HG02798 (cell line): ENCODE results near the gene LRIT3.
"Not testable (repeated sequence)": the region's sequence is repeated elsewhere in the genome, so short reads cannot be mapped to it uniquely, and the experiment has no call there.

Experiments
- ATAC-seq: cut with Tn5 transposase; IDR thresholded peaks from one replicate; pipeline ENCODE4 v1.9.1; 2021; ENCODE audit warnings: mild to moderate bottlenecking; ENCODE audit not compliant: unreplicated experiment, poor library complexity

LRIT3 gene

GRCh38 chr4:109848501-109848900 lies 594 bp downstream of the LRIT3 start:
- no peak for ATAC-seq

- no peak for ATAC-seq
These were observed 2.7 kb downstream of the LRIT3 start for GRCh38 chr4:109850601-109851000.

DNA sequence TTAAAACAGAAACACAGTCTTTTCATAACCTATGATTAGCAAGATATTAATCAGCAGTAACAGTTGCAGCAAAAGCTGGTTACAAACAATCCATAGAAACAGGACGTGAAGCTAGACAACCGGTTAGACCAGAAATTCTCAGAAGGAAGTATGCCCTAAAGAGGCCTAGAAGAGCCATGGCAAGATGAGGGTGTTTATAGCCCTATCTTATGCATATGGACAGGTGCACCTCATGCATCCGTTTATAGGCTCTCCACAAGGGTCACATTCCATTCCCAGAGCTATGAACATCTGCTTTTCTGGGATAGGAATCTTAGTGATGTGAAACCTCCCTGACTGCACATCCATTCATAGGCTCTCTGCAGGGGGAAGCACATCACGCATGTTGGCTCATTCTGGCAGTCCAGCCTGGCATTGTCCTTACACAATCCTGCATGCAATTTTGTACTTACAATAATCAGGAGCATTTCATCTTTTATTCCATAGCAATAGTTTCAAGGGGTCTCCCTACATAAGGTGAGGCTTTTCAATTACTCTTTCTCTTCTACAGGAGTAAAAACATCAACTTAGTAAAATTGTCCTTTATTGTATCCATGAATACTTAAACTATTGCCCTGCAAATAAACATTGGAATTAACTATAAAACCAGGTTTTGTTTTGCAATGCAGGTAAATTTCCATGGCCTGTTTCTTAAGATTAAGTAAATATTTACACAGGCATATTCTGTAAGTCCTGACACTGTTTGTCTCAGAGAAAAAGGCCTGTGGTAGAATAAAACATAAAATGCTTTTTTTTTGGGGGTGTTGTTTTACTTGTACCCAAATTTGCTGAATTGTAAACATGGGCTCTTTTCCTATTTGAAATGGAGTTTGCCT lies 11.8 kb downstream of the LRIT3 start:
- ATAC-seq, result not testable (repeated sequence)

- ATAC-seq, result no peak
These were observed 13.4 kb downstream of the LRIT3 start for GRCh38 chr4:109861271-109861670.

- ATAC-seq, result no peak
These were observed 14.1 kb downstream of the LRIT3 start for GRCh38 chr4:109861916-109862511.

GRCh38 chr4:109864134-109864533 lies 16.2 kb downstream of the LRIT3 start:
- no peak for ATAC-seq

DNA sequence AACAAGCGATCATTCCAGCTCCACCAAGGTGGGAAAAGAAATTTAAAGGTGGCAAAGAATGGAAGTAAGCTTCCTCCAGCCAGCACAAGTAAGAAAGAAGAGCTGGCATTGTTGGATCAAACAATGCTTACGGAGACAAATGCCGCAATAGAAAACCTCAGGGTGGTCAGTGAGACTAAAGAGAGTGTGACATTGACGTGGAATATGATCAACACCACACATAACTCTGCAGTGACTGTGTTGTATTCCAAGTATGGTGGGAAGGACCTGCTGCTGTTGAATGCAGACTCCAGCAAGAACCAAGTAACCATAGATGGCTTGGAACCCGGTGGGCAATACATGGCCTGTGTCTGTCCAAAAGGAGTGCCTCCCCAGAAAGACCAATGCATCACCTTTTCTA lies 22.2 kb downstream of the LRIT3 start:
- ATAC-seq, result no peak

- no peak for ATAC-seq
These were observed 24.2 kb downstream of the LRIT3 start for GRCh38 chr4:109872065-109872464.

DNA sequence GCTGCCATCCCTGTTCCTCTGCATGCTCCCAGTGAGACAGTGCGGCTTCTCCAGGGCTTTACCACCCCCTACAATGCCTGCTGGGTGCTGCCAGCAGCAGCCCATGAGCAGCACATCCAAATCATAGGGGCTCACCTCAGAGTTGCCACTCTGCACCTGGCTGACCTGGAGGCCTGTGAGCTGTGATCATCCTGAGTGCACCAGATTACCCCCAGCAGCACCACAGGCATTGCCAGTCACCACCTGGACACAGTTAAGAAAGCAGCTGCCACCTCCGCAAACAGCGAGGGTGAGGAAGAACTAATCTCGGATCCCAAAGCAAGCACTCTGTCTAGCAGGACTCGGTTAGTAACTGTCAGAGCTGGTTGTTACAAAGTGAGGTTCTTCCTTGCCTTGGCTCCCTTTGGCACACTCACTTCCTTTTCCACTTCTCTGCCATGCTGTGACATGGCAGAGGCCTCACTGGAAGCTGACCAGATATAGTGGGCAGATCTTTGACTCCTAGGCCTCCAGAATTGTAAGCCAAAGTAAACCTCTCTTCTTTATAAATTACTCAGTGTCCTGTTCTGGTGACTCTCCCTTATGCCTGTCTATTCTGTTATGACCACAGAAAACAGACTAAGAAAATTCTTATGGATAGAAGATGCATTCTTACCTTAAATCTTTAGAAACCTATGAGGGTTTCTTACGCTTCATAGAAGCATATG lies 25.2 kb downstream of the LRIT3 start:
- no peak for ATAC-seq

- ATAC-seq, result no peak
These were observed 26.0 kb downstream of the LRIT3 start for GRCh38 chr4:109873791-109874514.

GRCh38 chr4:109875106-109875505 lies 27.2 kb downstream of the LRIT3 start:
- no peak for ATAC-seq

- not testable (repeated sequence) for ATAC-seq
These were observed 27.6 kb downstream of the LRIT3 start for GRCh38 chr4:109875553-109875952.

GRCh38 chr4:109876634-109877265 lies 28.8 kb downstream of the LRIT3 start:
- ATAC-seq, result no peak

DNA sequence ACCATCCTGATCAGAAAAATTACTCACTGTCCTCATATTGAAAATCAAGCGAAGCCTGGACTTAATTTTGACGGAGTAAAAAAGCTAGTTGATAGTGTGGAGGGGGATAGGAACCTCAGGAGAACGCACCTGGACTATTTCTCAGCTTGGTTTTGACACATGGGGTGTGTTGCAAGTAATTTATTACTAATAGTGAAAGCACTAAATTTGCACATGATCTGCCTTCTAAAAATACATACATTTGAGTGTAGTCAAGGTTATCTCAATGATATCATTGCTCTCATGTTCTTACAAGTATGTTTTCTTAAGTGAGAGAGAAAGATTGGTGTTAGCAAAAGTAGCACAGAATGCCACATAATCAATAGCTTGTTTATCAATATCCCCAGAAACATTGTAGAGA lies 29.5 kb downstream of the LRIT3 start:
- ATAC-seq, result peak; percentile 87

- ATAC-seq, result no peak
These were observed 30.4 kb downstream of the LRIT3 start for GRCh38 chr4:109878355-109878754.

GRCh38 chr4:109879081-109879480 lies 31.2 kb downstream of the LRIT3 start:
- ATAC-seq, result no peak

DNA sequence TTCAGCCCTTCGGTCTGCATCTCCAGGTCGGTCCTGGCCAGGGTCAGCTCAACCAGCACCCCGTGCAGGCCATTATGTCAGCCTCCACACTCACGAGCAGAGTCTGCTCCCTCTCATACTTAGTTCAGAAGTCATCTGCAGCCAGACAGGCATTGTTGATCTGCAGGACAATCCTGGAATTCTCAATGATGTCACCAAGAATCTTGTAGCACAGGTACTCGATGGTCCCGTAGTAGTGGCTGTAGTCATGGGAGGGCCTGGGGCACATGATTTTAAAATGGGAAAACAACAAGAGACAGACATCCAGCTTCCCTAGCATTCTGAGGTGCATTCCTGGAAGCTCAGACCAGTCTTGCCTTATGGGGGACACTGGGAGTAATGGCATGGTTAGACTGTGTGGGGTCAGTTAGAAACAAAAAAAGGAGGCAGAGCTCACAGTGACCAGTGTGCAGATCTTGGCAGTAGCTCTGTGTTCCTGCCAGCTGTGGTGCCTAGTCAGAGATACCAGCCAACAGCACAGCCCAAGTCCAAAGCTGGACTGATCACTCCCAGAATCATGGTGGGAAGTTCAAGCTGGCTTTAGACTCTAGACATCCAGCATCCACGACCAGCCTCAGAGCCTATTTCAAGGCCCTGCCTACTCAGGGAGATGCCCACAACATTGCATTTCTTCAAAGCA lies 31.9 kb downstream of the LRIT3 start:
- no peak for ATAC-seq

GRCh38 chr4:109886303-109886702 lies 38.4 kb downstream of the LRIT3 start:
- ATAC-seq, result no peak

DNA sequence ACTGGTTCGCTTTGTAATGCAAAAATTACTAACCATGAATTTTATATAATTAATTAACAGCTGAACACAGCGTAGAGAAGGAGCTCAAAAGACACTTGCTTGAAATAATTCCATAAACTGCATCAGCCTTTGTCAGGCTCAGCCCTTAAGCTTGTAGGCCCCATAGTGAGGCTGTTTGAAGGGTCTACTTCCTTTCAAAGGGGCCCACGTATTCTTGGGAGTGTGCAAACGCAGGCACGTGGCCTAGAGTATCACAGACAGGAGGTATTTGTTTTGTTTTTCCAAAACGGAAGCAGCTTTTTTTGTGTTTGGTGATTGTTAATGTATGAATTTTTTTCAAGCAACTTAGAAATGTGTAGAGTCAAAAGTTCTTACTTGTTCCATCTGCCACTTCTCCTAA lies 39.2 kb downstream of the LRIT3 start:
- ATAC-seq, result no peak

- ATAC-seq, result no peak
These were observed 42.2 kb downstream of the LRIT3 start for GRCh38 chr4:109890076-109890475.
